GM12892 (cell line): Measurements from ENCODE around the gene ATOH1.
A peak's percentile ranks its signal among the peaks of the same experiment; 100 is the strongest.

Experiments used
- DNase-seq: peaks from one replicate; pipeline ENCODE4 v3.0.0; 2011; ENCODE audit not compliant: insufficient read length
- FAIRE-seq: peaks from 2 replicates; lab custom pipeline; 2011; peaks lifted over from hg19 to GRCh38; lab: Jason Lieb, UNC
- POLR2A ChIP-seq: IDR thresholded peaks from 2 replicates; pipeline ENCODE4 v1.6.1; 2011; ENCODE audit warnings: low read depth, low read length, control low read depth
- POLR2AphosphoS5 ChIP-seq: IDR thresholded peaks from 2 replicates; pipeline ENCODE4 v1.6.1; 2011; ENCODE audit warnings: low read depth, low read length, control low read depth
- TAF1 ChIP-seq: IDR thresholded peaks from 2 replicates; pipeline ENCODE4 v1.6.1; 2011; ENCODE audit warnings: low read depth, mild to moderate bottlenecking, control low read depth, low read length, borderline replicate concordance

The ATOH1 gene

DNA sequence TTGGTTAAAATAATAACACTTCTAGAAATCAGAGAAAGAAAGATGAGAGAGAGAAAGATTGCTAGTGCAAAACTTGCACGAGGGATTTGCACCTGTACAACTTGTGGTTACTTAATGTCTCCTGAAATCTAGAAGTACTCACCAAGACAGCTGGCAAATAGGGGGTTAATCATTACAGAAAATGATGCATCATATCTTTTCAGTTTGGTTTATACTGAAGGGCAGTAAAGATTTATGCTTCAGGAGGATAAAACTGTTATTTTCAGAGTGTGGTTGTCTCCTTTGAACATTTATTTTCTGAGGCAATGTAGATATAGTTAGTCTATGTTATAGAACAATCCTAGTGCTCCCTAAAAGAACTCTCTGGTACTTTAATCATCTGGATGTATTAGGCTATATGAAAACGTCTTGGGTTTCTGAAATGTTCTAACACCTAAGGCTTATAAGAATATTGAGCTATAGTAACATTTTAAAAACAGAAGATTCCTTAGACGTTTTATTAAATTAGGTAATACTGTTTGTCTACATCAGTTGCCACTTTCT, 13.3 kb downstream of the ATOH1 start:
- FAIRE-seq = no peak
- no peak for DNase-seq

GRCh38 chr4:93842601-93843252, 14.2 kb downstream of the ATOH1 start:
- TF ChIP-seq POLR2A = no peak
- no peak for TF ChIP-seq TAF1
- TF ChIP-seq POLR2AphosphoS5 = no peak
- FAIRE-seq (no peak), DNase-seq (no peak)

More for the DNA sequence above, 13.3 kb downstream of the ATOH1 start:
- TF ChIP-seq POLR2AphosphoS5 (no peak), TAF1 (no peak), POLR2A (no peak)

GRCh38 chr4:93843772-93844171, 15.2 kb downstream of the ATOH1 start:
- TF ChIP-seq TAF1 = no peak
- TF ChIP-seq POLR2AphosphoS5 = no peak
- no peak for TF ChIP-seq POLR2A
- peak; percentile 9 for FAIRE-seq
- no peak for DNase-seq

DNA sequence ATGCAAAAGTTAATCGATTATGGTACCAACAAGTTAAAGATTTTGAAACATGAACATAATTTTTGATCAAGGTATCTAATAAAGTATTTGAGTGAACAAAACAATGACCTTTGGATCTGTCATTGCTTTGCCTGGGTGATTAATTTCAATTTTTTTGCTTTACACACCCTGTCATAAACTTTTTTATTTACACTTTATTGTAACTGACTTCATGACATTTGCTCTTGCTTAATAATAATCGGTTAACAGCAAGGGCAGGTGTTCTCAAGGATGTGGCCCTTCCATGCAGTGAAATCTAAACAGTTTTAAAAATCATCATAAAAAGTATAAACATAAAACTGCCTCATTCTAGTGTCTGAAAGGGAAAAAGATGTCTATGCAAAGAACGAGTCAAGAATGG, 24.1 kb downstream of the ATOH1 start:
- TF ChIP-seq POLR2A = no peak
- TF ChIP-seq POLR2AphosphoS5 = no peak
- no peak for TF ChIP-seq TAF1
- FAIRE-seq (no peak), DNase-seq (no peak)

DNA sequence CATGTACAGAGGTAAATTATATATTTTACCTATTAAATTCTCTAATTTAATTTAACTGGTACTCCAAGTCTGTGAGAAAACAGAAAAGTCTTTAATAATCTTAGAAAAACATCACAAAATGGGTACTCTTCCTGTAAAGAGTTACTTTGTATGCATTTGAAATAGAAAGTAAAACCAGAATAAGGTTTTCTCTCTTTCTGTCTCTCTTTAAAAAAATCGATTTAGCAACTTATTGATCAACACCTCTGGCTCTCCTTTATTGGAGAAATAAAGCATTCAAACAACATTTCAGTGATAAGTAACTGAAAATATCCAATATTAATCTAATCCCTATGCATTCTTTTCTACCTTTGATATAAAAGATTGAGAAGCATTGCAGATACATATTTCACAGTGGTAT, 27.4 kb downstream of the ATOH1 start:
- FAIRE-seq = no peak

GRCh38 chr4:93865650-93866049, 37.1 kb downstream of the ATOH1 start:
- no peak for TF ChIP-seq POLR2A
- TF ChIP-seq POLR2AphosphoS5 = no peak
- no peak for TF ChIP-seq TAF1
- FAIRE-seq = no peak
- no peak for DNase-seq

More for the DNA sequence above, 27.4 kb downstream of the ATOH1 start:
- DNase-seq = no peak
- TF ChIP-seq TAF1 (no peak), POLR2AphosphoS5 (no peak), POLR2A (no peak)

- TF ChIP-seq POLR2AphosphoS5 (no peak), POLR2A (no peak)
- FAIRE-seq = no peak
- DNase-seq = no peak
Measured at GRCh38 chr4:93867416-93868001, 39.0 kb downstream of the ATOH1 start.

DNA sequence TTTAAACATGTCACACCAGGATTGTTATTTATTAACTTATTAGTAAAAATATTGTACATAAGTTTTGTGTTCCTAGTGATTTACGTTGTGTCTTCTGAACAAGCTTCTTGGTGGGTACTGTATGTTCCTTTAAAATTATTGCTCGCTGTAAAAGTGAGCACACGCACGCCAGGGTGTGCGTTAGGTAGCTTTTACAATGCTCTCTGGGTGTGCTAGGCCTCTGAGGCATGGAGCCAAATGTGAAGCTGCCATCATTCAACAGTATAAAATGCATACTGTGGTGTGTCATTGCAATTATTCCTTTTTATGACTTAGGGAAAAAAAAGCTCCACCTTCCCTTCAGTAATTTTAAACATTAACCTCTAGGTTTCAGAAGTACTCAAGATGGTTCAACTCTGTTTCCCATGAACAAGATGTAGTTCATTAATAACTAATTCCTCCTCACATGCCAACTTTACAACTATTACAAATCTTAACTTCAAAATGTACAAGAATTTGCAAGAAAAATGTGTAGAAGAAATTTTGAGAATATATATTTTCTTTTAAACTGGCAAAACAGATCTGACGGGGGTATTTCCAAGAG, 42.4 kb downstream of the ATOH1 start:
- FAIRE-seq = no peak
- DNase-seq = no peak
- TF ChIP-seq TAF1 (no peak), POLR2A (no peak), POLR2AphosphoS5 (no peak)

- FAIRE-seq (no peak), DNase-seq (no peak)
Measured at GRCh38 chr4:93876754-93877153, 48.2 kb downstream of the ATOH1 start.

DNA sequence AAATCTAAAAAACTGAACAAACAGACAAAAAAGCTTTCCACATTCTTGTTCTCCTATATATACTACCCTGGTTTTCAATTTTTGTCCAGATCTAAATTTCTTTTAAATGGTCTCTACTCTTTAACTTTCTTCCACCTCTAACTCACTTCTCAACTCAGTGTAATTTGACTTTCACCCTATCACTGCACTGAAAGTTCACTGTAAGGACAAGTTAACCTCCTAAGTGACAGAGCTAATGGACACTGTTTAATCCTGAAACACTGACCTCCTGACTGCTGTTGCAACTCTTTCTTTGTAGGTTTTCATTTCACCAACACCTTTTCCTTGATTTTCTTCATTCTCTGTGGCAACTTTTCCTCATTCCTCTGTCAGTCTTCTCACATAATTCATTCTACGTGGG, 50.0 kb downstream of the ATOH1 start:
- no peak for FAIRE-seq

More at GRCh38 chr4:93876754-93877153, 48.2 kb downstream of the ATOH1 start:
- TF ChIP-seq POLR2A = no peak

GRCh38 chr4:93879919-93880318, 51.4 kb downstream of the ATOH1 start:
- DNase-seq = no peak
- FAIRE-seq = no peak
- no peak for TF ChIP-seq POLR2A
- no peak for TF ChIP-seq TAF1
- TF ChIP-seq POLR2AphosphoS5 = no peak

More for the DNA sequence above, 50.0 kb downstream of the ATOH1 start:
- no peak for DNase-seq
- TF ChIP-seq POLR2AphosphoS5 (no peak), POLR2A (no peak), TAF1 (no peak)
